IPS-18c (cell line): ENCODE data around the gene GPX2.

Experiments
- H3K4me3 ChIP-seq: 2 replicates; pipeline ENCODE4 v1.7.0; 2013; ENCODE audit warnings: low read depth, mild to moderate bottlenecking, low read length, moderate library complexity; ENCODE audit not compliant: insufficient read depth
- H3K9me3 ChIP-seq: one replicate; pipeline ENCODE4 v1.6.1; 2013; ENCODE audit warnings: mild to moderate bottlenecking, low read length, moderate library complexity; ENCODE audit not compliant: control insufficient read depth, insufficient read depth

Gene GPX2

GRCh38 chr14:64966976-64967375 is 24.4 kb upstream of the GPX2 start:
- peaks cover 2% of the 10 kb centered on the region for H3K9me3 ChIP-seq
- no peak overlapping the region for H3K4me3 ChIP-seq

GRCh38 chr14:64965356-64966000 is 22.9 kb upstream of the GPX2 start:
- Histone ChIP-seq H3K9me3 (peaks cover 2% of the 10 kb centered on the region), H3K4me3 (no peak overlapping the region)

- H3K4me3 ChIP-seq, result no peak overlapping the region
- H3K9me3 ChIP-seq, result peaks cover 2% of the 10 kb centered on the region
Measured at GRCh38 chr14:64963611-64964010, 21.1 kb upstream of the GPX2 start.

DNA sequence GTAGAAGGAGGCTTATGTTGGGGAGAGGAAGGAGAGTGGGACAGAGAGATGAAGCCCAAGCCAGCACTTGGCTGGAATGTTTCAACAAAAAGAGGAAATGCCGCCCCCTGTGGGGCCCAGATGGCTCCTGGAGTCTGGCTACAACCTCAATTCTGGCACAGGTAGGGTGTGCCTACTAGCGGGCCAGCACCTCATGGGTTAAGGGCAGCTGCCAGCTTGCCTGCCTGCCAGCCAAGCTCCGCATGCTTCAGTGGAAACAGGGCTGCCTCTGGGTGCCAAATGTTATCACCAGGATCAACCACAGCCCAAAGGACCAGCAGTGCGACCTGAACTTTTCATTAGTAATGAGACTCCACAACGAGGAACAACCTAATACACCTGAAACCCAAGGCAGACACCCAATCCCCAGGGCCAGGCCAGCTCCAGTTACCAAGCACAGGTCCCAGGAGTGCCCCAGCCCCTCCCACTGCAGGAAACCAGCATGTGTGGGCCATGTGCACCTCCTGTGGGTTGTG is 18.3 kb upstream of the GPX2 start:
- Histone ChIP-seq H3K4me3 (no peak overlapping the region), H3K9me3 (peaks cover 2% of the 10 kb centered on the region)

- Histone ChIP-seq H3K9me3 (peaks cover 2% of the 10 kb centered on the region), H3K4me3 (no peak overlapping the region)
Measured at GRCh38 chr14:64958743-64959142, 16.2 kb upstream of the GPX2 start.

DNA sequence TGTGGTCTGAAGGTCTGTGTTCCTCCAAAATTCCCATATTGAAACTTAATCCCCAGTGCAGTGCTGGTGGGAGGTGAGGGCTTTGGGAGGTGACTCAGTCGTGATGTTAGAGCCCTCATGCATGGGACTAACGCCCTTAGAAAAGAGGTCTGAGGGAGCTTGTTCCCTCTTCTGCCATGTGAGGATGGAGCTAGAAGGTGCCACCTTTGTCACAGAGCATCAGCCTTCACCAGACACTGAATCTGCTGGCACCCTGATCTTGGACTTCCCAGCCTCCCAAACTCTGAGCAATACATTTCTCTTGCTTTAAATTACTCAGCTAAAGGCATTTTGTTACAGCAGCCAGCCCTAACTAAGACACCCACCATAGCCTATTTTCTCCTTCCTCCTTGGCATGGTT is 15.7 kb upstream of the GPX2 start:
- Histone ChIP-seq H3K9me3 (peaks cover 2% of the 10 kb centered on the region), H3K4me3 (no peak overlapping the region)

GRCh38 chr14:64956697-64957406 is 14.3 kb upstream of the GPX2 start:
- no peak overlapping the region for H3K4me3 ChIP-seq
- no peaks in the 10 kb centered on the region for H3K9me3 ChIP-seq

- Histone ChIP-seq H3K9me3 (no peaks in the 10 kb centered on the region), H3K4me3 (no peak overlapping the region)
Measured at GRCh38 chr14:64955297-64955696, 12.8 kb upstream of the GPX2 start.

DNA sequence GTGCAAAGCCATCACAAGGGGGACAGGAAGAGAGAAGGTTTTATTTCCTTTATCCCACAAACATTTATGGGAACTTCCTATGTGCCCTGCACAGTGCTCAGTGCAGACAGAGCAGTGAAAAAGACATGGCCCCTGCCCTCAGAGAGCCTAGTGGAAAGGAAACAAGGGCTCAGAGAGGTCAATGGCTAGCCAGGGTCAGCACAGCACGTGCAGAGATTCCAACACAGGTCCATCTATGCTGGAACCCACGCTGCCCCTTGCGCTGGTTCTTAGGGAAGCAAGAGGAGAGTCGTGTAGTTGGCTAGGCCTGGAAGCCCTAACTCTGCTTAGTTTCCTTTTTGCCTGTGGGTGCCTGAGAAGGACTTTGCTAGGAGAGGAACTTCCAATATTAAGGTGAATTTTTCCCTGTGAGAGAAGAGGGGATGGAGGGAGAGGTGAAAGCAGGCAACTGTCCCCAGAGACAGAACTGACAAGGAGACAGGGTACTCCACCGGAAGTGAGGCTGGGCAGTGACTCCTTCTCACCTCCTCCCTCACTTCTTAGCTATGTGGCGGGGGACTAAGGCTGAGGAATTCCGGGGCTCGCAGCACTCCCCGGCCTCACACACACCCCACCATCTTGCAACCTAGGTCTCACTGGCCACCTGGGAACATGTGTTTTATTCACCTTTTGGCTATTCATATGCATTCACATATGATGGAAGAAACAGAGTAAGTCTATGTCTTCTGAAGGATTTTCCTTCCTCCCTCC is 12.1 kb upstream of the GPX2 start:
- H3K4me3 ChIP-seq, result no peak overlapping the region
- H3K9me3 ChIP-seq, result no peaks in the 10 kb centered on the region

DNA sequence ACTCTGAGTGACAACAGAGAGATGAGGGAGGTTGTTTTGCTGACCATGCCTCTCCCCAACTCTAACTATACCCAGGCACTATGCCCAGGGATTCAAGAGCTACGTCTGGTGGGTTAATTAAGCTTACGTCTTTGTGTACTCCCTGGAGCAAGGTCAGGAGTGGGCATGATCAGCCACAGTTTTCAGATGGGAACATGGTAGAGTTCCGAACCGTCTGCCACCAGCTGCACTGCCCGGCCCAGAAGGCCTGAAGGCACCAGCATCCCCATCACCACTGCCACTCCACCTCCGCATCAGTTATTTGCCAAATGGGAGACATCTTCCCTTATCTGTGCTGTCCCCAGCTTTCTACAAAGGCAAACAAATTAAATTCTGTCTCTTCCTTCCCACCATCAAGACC is 11.1 kb upstream of the GPX2 start:
- H3K9me3 ChIP-seq, result no peaks in the 10 kb centered on the region
- H3K4me3 ChIP-seq, result no peak overlapping the region

DNA sequence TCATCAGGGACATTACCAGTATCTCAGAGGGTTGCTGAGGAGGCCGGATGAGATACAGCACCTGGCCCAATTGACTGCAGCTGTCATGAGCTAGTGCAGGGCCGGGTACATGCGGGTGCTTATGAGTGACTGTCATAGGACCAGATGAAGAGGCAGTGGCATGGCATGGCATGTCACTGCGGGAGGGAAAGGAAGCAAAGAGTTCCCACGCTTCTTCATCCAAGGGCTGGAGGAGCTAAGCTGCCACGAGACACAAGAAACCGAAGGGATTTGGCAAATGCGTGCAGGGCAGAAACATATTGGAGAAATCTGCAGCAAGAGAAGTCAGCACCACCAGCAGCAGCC is 10.7 kb upstream of the GPX2 start:
- Histone ChIP-seq H3K9me3 (no peaks in the 10 kb centered on the region), H3K4me3 (no peak overlapping the region)

- H3K9me3 ChIP-seq, result no peaks in the 10 kb centered on the region
- no peak overlapping the region for H3K4me3 ChIP-seq
Measured at GRCh38 chr14:64952598-64953309, 10.2 kb upstream of the GPX2 start.

DNA sequence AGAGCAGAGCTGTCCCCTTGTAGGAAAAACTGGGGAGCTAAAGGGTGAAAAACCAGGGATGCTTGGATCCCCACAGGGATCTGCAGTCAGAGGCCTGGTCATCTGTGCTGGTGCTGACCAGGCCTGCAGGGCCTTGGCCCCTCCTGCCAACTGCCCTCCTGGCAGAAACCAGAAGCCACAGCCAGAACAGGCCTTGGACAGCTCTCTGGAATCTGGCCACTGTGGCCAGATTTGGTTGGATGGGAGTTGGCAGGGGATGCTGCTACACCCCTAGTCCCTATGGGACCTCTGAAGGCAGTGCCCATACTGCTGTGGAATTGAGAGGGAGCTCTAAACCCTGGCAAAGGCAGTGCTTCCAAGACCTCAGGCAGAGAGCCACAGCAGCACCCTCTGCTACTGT is 9.2 kb upstream of the GPX2 start:
- H3K4me3 ChIP-seq, result no peak overlapping the region
- no peaks in the 10 kb centered on the region for H3K9me3 ChIP-seq

- H3K9me3 ChIP-seq, result no peaks in the 10 kb centered on the region
- H3K4me3 ChIP-seq, result no peak overlapping the region
Measured at GRCh38 chr14:64951291-64951690, 8.7 kb upstream of the GPX2 start.

DNA sequence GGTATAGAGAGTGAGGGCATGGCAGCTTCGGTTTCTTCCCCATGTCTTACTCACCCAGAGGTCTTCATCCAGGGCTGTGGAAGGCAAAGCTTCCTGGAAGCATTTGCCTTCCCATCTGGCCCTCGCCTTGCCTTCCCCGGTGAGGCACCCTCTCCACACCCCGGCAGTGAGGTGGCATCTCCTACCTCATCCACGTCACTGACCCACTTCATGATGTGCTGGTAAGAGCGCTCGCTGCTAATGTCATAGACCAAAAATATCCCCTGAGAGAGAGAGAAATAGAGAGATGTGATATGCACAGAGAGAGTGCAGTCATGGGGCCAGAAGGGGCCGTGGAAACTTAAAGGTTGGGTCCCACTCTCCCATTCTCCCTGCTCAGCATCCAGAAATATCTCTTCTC is 8.3 kb upstream of the GPX2 start:
- Histone ChIP-seq H3K4me3 (no peak overlapping the region), H3K9me3 (no peaks in the 10 kb centered on the region)

DNA sequence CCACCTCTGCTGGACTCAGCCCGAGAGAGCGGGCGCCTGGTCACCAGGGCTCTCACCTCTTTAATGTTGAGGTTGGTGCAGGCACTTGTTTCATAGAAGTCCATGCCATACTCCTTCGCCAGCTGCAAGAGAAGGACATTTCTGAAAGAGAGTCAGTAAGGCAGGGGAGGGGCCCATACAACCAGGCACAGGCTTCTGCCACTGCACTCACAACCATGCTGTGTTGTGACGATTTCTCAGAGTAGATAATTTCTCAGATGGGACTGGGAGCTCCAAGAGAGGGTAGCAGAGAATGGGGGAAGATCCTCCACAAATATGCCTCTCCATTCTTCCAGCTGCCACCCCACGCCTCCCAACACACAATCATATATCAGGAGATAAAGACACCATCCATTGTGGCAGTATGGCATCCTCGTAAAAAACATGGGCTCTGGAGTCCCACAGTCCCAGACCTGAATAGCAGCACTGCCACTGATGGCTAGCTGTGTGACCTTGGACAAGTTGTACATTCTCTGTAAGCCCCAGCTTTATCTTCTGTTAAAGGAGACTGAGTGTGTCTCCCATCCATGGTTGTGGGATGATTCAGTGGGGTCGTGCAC is 6.2 kb upstream of the GPX2 start:
- H3K9me3 ChIP-seq, result no peaks in the 10 kb centered on the region
- H3K4me3 ChIP-seq, result no peak overlapping the region
